Activated CD4-positive, alpha-beta T cell treated with anti-CD3 and anti-CD28 coated beads, Interleukin-2, Interleukin-6, amounts not matched to agents 100 ng/mL and 50 ng/mL, durations not matched to agents 16 hours and 8 hours (primary cell): ENCODE results near the gene MAP3K19.
"Not testable (repeated sequence)": the region's sequence is repeated elsewhere in the genome, so short reads cannot be mapped to it uniquely, and the experiment has no call there.

Experiments used
- DNase-seq: peaks from one replicate; pipeline ENCODE4 v3.0.0-alpha.2; 2020

The MAP3K19 gene

DNA sequence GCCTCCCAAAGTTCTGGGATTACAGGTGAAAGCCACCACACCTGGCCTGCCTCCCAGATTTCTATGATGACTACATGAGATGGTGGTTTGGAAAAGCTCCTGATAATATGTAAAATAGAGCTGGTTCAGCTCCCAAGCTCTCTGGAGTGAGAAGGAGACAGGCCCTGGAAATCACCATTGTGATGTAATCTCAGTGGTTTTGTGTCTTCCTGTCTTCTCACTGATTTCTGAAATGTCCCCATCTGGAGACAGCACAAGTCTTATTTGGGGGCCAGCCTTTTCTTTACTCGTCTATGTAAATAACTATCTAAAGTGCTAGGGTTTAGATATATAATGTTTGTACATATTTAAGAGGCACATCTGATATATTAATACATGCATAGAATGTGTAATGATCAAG is 64.6 kb downstream of the MAP3K19 start:
- no peak for DNase-seq

DNA sequence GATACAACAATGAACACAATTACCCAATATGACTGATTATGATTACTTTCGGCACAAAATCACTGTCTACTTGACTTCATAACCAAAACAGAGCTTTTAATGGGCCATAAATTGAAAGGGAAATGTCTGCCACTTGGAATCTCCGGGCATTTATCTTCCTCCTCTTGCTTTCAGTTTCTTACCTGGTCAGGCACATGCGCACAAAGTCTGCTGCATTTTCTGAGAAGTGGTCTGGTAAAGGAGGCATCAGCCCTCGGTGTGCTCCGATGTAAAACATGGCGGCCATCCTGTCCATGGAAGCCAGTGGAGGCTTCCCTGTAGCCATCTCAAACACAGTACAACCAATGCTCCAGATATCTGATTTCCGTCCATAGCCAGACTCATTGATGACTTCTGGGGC is 66.6 kb downstream of the MAP3K19 start:
- DNase-seq: no peak

DNA sequence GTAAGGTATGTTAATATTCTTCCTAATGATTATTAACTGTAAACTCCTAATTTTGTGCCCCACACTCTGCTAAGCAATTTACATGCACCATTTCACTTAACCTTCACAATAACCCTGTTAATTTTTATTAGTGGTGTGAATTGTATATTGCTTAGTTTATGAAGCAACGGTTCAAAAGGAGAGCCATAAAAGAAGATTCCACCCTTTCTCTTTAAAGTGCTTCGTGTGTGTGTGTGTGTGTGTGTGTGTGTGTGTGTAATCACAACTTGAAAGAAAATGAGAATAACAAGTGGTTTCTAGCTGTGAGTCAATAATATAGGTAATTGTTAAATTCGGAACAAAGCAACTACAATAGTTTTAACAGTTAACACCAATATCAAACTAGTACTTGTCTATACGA is 68.0 kb downstream of the MAP3K19 start:
- DNase-seq: no peak

DNA sequence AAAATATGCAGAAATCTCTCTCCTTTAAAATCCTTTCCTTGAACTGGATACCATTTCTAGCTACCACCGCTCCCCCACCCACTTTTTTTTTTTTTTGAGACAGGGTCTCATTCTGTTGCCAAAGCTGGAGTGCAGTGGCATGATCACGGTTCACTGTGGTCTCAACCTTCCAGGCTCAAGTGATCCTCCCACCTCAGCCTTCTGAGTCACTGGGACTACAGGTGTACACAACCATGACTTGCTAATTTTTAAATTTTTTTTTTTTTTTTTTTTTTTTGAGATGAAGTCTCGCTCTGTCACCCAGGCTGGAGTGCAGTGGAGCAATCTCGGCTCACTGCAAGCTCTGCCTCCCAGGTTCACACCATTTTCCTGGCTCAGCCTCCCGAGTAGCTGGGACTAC is 70.1 kb downstream of the MAP3K19 start:
- not testable (repeated sequence) for DNase-seq

DNA sequence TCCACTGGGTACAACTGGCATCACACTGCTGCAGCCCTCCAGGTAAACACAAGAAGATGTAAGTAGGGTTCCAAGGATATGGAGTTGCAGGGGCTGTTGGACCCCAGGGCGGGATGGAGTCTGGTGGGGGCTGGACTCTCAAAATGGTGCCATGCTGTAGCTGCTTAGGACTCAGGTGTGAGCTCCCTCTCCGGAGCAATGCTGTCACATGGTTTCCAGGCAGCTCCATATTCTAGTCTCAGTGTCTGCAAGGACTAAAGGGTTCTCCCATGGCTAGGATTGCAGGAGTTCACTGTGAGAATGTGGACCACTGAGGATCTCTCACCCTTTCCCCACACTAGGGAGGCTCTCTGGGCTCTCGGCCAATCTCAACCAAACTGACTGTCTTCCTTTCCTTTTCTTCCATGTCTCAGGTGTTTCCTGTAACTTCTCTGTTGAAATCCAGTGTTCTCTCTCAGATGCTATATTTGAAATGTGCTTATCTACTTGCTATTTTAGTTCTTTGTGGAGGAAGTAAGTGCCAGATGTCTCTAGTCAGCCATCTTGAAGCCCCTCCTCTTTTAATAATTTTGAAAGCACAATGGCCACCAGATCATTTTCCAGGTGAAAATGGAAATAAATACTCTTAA is 71.1 kb downstream of the MAP3K19 start:
- DNase-seq: no peak

DNA sequence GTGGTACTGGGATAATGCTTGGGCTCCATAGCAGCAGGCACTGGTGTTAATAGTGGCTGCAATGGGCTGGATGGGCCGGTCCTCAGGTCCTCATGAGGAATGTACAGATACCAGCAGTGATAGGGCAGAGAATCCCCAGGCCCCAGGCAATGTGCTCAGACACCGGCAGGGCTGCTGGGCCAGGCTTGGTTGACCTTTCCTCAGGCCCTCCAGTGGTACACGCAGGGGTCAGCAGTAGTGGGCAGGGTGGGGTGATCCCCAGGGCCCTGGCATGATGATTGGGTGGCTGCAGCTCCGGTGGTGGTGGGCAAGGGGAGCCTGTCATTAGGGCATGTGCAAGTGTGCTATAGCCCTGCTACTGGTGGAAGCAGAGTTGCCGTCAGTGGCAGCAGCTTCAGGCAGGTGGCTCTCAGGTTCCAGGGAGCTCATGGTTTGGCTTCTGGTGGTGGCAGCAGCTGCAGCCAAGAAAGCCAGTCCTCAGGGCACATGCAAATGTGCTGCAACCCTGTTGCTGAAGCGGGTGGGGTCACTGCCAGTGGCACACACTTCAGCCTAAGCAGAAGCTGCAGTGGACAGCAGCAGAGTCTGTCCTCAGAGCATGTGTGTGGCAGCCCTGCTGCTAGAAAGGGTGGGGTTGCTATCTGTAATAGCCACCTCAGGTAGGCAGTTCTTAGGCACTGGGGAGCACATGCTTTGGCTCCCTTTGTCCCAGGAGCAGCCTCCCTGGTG is 71.8 kb downstream of the MAP3K19 start:
- DNase-seq: no peak

DNA sequence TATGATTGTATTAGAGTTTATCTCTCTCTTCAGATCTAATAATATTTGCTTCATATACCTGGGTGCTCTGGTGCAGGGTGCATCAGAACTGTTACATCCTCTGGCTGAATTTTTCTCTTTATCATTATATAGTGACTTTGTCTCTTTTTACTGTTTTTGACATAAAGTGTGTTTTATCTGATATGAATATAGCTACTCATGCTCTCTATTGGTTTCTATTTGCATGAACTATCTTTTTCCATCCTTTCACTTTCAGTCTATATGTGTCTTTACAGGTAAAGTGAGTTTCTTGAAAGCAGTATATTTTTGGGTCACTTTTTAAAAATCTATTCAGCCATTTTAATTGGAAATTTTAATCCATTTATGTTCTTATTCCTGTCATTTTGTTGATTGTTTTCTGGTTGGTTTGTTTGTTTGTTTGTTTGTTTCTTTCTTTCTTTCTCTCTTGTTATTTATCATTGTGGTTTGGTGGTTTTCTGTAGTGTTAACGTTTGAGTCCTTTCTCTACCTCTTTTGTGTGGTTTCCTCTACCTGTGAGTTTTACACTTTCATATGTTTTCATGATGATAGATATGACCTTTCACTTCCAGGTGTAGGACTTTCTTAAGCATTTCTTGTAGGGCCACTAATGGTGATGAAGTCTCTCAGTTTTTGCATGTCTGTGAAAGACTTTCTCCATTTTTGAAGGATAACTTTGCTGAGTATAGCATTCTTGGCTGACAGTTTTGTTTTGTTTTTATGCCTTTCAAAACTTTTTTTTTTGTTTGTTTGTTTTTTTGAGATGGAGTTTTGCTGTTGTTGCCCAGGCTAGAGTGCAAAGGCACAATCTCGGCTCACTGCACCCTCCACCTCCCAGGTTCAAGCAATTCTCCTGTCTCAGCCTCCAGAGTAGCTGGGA is 73.8 kb downstream of the MAP3K19 start:
- DNase-seq: peak; percentile 32

DNA sequence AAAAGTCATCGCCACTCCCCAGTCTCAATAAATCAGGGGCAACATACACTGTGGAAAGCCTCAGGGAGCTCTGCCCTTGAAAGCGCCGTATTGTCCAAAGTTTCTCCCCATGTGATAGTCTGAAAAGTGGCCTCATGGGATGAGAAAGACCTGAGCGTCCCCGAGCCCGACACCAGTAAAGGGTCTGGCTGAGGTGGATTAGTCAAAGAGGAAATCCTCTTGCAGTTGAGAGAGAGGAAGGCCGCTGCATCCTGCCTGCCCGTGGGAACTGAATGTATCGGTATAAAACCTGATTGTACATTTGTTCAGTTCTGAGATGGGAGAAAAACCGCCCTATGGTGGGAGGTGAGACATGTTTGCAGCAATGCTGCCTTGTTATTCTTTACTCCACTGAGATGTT is 80.1 kb downstream of the MAP3K19 start:
- DNase-seq: not testable (repeated sequence)

DNA sequence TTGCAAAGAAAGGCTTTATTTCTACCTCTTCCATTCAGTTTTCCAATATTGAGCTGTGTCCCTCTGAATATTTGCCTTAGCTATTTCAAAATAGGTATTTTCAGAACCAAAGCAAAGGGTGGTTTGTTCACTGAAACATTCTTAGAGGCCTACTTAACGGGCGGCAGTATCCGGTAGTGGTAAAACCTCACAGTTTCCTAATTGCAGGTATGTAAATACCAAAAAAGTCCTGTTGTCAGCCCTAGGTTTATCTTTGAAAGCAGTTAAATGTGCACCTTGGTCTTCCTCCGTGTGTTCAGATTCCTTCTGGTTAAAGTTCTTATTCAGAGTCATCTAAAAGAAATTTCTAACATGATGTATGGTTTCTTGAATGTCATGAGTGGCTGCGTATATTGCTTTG is 89.8 kb downstream of the MAP3K19 start:
- DNase-seq: no peak

DNA sequence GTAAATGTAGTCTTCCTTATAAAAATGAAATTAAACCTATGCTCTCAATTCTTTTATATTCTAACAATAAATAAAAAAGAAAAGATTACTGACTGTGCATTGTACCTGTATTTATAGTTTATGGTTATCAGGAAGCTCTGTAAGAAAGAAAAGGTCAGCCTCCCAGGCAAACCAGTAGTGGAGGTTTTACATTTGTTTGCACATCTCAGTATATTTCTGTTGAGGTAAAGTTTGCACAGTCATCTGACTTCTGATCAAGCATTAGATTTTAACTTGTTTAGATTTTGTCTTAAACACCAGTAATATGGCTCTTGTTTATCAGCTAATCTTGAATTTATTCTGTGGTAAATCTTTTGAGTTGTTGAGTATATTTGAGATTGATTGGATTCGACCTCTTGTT is 91.5 kb downstream of the MAP3K19 start:
- DNase-seq: no peak

DNA sequence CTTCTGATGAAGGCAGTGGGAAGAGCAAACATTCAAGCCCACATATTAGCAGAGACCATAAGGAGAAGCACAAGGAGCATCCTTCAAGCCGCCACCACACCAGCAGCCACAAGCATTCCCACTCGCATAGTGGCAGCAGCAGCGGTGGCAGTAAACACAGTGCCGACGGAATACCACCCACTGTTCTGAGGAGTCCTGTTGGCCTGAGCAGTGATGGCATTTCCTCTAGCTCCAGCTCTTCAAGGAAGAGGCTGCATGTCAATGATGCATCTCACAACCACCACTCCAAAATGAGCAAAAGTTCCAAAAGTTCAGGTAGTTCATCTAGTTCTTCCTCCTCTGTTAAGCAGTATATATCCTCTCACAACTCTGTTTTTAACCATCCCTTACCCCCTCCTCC is 93.2 kb downstream of the MAP3K19 start:
- DNase-seq: no peak

DNA sequence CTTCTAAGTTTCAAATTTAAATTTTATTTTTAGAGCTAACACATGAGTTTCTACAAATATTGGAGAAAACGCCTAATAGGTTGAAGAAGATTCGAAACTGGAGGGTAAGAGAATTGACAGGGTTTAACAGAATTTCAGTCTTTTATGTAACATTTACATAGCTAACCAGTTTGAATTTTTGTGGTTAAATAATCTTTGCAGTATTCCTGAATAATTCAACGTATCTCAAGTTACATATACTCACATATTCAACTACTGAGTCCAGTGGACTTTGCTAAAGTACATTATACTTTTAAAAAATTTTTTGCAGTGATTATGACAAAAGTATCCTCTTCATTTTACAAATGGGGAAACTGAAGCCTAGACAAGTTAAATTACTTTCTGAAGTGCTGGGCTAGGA is 94.6 kb downstream of the MAP3K19 start:
- no peak for DNase-seq

DNA sequence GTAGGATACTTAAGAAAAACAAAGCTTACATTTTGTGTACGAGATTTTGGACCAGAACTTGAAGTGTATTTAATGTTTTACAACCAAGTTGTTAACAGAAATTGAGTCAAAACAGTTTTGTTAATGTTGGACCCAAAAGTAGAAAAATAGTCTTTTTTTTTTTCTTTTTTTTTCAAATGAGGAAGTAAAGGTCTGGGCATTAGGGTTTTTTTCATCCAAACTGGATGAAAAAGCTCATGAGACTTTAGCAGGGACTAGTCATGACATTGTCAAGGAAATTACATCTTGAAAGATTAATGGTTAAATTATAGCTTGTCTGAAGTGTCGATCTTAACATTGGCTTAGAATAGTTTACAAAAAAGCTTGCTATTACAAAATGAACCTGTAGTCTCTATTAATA is 96.4 kb downstream of the MAP3K19 start:
- DNase-seq: no peak

DNA sequence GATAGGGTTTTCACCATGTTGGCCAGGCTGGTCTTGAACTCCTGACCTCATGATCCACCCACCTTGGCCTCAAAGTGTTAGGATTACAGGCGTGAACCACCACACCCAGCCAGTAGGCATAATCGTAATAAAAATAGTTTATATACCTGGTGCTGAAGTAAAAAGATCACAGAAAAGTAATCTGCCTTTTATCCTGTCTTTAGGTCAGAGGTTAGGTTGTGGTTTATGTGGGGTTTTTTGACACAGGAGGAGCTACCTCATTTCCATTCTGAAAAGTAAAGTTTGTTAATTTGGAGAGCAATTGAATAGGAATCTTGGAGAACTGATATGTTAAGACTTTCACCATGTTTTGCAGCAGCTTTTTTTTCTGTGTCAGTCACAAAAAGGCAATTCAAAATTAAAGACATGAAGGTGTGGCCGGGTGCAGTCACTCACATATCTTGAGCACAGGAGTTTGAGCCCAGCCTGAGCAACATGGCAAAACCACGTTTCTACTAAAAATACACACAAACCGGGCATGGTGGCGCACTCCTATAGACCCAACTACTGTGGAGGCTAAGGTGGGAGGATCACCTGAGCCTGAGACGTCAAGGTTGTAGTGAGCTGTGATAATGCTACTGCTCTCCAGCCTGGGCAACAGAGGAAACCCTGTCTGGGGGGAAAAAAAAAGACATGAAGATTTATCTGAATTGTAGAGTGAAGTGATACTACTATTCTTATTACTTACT is 97.1 kb downstream of the MAP3K19 start:
- peak; percentile 8 for DNase-seq

DNA sequence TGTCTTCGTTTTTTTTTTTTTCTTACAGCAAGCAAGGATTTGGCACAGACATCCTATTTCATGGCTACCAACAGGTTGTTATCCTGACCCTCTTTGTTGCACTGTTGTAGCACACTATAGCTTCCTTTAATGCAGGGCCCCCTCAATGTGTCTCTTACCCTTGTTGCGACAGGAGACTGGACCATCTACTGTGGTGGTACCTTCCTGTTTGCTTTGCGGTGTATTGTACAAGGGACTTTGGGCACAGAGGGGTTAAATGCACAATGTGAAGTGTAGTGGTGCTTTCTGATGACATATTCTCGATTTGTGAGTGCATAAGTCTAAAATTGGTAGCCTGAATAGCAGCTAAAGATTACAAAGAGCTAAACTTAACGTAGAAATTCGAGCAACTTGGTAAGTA is 101.2 kb downstream of the MAP3K19 start:
- DNase-seq: no peak

DNA sequence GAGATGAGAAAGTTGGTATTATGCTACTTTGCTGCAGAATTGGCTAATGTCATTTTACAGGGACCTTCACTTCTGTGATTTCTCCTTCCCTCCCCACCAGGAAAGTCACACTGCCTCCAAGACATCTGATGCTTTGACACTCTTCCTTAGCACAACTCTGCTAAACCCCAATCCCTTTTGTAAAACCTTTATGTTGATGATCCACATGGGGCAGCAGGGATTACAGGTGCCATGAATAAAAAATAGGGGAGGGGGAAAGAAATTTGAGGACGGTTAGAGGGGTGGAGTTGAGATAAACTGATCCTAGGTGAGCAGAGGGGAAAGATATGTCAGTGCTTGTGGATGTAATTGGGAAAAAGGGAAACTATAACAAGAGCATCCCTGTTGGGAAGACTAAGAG is 102.3 kb downstream of the MAP3K19 start:
- no peak for DNase-seq

DNA sequence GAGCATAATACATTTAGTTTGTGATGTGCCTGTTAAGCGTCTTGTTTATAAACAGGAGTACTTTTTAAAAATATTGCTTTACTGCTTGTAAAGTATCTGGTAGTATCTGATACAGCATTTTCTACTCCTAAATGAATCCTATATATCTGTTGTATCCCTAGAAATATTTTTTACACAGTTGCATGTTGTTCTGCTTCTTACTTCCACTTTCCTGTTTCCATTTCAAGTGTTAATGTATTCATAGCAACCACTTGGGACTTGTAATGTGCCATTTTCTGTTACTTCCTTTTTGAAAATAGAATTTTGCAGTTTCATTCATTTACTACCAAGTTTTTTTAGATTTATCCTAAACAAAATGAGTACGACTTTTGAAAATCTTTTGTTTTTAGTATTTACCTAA is 103.7 kb downstream of the MAP3K19 start:
- DNase-seq: no peak

DNA sequence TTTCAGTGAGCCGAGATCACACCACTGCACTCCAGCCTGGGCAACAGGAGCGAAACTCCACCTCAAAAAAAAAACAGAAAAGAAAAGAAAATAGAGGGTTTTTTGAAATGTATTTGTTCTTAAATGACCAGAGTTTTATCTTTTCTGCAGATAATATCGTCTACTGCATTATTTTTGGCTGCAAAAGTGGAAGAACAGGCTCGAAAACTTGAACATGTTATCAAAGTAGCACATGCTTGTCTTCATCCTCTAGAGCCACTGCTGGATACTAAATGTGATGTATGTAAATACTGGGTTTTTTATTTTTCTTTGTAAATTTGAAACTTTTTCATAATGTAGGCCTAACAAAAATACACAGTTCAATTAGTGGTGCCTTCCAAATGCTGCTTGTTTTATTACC is 110.6 kb downstream of the MAP3K19 start:
- DNase-seq: no peak

DNA sequence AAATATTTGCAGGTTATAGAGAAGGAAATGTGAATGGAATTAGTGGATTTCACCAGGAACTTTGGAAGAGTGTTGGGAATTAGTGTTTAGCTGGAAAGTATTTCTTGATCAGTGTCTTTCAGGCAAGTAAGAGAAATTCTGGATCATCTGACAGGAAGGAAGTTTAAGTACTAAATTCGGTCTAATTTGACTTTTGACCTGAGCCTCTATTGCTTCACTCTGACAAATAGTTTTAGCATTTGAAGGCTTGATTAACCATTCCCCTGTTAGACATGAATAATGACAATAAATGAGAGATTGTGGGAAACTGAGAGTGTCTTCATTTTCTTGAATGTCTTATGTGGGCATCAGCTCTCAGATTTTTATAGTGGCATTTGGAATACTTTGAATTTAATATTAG is 112.6 kb downstream of the MAP3K19 start:
- no peak for DNase-seq

DNA sequence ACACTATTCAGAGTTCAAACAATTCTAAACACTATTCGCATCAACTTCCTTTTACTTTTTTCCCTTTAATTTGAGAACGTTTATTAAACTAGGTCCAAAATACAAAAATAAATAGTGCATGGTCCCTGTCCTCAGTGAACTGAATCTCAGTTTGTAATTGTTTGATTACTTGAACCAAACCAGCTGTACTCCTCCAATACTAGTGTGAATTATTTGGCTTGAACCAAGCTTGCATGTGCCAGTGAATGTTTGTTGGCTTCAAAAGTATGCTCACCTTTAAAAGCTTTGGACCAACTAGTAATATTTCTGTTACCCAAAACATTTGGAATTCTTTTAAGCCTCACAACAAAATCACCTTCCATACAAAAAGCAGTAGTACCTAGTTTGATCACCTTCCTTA is 113.1 kb downstream of the MAP3K19 start:
- no peak for DNase-seq

DNA sequence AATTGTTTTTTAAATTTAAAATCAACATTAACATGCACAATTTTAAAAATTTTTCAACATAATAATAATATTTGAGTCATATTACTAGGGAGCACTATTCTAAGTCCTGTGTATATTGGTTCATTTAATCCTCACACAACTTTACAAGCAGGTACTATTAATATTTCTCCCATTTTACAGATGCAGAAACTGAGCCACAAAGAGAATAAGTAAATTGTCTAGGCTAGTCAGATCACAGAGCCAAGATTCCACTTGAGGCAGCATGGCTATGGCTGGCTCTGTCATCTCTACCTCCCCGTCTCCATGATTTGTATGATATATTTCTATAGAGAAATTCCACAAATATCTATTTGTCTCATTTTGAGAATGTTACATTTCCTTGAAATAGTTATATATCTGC is 113.5 kb downstream of the MAP3K19 start:
- DNase-seq: no peak

DNA sequence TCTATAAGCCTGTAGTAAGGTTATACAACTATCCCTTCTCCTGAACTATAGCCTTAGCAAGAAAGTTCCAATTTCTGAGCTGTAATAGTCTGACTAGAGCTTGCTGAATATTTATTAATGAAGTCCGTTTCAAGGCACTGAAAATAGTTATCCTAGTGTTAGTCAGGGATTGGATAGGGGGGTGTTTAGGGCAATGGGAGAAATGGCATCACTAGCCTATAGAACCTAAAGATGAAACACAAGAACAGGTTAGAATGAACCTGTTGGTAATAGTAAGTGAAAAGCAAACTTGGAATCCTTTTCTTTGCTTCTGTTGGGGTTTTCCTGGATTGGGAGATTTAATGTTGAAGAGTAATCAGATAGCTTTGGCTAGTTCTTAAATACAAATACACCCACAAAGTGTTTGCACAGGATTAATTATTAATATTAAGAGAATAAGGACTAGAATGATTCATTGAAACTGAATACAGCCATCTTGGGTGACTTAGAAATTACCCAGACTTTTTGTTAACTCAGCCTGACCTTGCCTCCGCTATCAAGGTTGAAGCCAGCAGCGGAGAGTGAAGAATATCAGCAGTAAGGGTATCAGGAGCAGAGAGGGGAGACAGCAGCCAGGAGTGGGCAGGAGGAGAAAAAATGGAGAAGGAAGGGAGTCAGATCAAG is 114.3 kb downstream of the MAP3K19 start:
- no peak for DNase-seq

DNA sequence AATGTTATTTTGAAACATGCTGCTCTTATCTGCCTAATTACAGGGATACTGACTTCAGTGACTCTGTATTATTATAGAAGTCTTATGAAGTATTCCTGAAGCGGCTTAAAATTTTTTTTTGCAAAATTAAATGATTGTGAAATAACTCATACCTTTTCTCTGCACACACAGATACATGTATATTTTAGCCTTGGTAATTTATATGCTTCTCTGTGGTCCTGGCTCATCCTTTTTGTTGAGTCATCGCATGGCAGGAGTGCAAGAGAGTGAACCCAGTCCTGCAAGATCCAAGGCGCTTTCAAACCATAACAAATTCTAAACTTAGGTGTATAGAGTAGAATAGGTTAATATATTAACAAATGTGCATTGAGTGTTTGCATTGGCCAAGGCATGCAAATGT is 120.1 kb downstream of the MAP3K19 start:
- peak; percentile 17 for DNase-seq
